H1 (cell line): Measurements from ENCODE around the gene MRPL33. TPM values are rescaled to one million over a fixed set of nuclear protein-coding genes. Genes with fewer than 3 reads are reported as not detected.

Experiments used
- CTCF ChIA-PET: fragments of 300-600 bp; sonication (Branson Sonifier 250); formaldehyde crosslinking; loops from one replicate; lab custom pipeline; 2021; ENCODE audit not compliant: partially characterized antibody; lab: Charles Lee
- POLR2A ChIA-PET: fragments of 300-600 bp; sonication (Branson Sonifier 250); formaldehyde crosslinking; loops from one replicate; lab custom pipeline; 2021; ENCODE audit warnings: inconsistent platforms; ENCODE audit not compliant: partially characterized antibody; lab: Charles Lee
- DNase-seq, 2 experiments: peaks; one replicate each; pipeline versions ENCODE4 v3.0.0 to v3.0.0-alpha.2; 2010 to 2022; ENCODE audit warnings: low spot score in 2 of 2, low read depth in 1 of 2, mixed read lengths in 1 of 2
- FAIRE-seq: peaks from 2 replicates; lab custom pipeline; 2011; peaks lifted over from hg19 to GRCh38; lab: Jason Lieb, UNC
- H2AFZ ChIP-seq: 2 replicates; pipeline ENCODE4 v1.8.1; 2012; ENCODE audit warnings: low read length, inconsistent platforms
- H2AK5ac ChIP-seq: 2 replicates; pipeline ENCODE4 v1.6.1; 2013; ENCODE audit warnings: low read depth, low read length
- H2BK120ac ChIP-seq: replicated peaks from 2 replicates; pipeline ENCODE3; 2013; ENCODE audit warnings: low read depth, low read length, inconsistent platforms
- H2BK12ac ChIP-seq: 2 replicates; pipeline ENCODE4 v1.6.1; 2013; ENCODE audit warnings: low read depth, low read length
- H2BK15ac ChIP-seq: 2 replicates; pipeline ENCODE4 v1.6.1; 2013; ENCODE audit warnings: low read length
- H2BK20ac ChIP-seq: 2 replicates; pipeline ENCODE4 v1.6.1; 2013; ENCODE audit warnings: low read length
- H2BK5ac ChIP-seq: 2 replicates; pipeline ENCODE4 v1.6.1; 2013; ENCODE audit warnings: low read depth, low read length
- H3K14ac ChIP-seq: 2 replicates; pipeline ENCODE4 v1.6.1; 2013; ENCODE audit warnings: inconsistent platforms; ENCODE audit not compliant: insufficient read length
- H3K18ac ChIP-seq: 2 replicates; pipeline ENCODE4 v1.6.1; 2013; ENCODE audit warnings: low read length; ENCODE audit errors: extremely low read depth
- H3K23ac ChIP-seq: 2 replicates; pipeline ENCODE4 v1.6.1; 2013; ENCODE audit warnings: inconsistent platforms; ENCODE audit not compliant: insufficient read length
- H3K23me2 ChIP-seq: 2 replicates; pipeline ENCODE4 v1.6.1; 2013; ENCODE audit warnings: low read depth, low read length
- H3K27ac ChIP-seq: 2 replicates; pipeline ENCODE4 v1.6.1; 2011; ENCODE audit warnings: low read depth, low read length, inconsistent platforms
- H3K27me3 ChIP-seq, 4 experiments: replicated peaks in 1 of 4; 1 replicate in 1 of 4; 2 replicates in 3 of 4; pipeline versions ENCODE4 v1.6.1 to v1.8.1; 2011 to 2013; ENCODE audit warnings: low read length in 3 of 4, mild to moderate bottlenecking in 3 of 4, inconsistent platforms in 2 of 4, mixed read lengths in 2 of 4, moderate library complexity in 1 of 4; ENCODE audit not compliant: control insufficient read depth in 3 of 4, insufficient read depth in 3 of 4; ENCODE audit errors: extremely low read depth in 1 of 4
- H3K36me3 ChIP-seq, 4 experiments: 2 replicates each; pipeline versions ENCODE4 v1.6.1 to v1.8.1; 2011 to 2013; ENCODE audit warnings: mild to moderate bottlenecking in 4 of 4, low read length in 3 of 4, moderate library complexity in 2 of 4, control low read depth in 1 of 4, inconsistent platforms in 1 of 4; ENCODE audit not compliant: insufficient read depth in 4 of 4, control insufficient read depth in 2 of 4
- H3K4ac ChIP-seq: replicated peaks from 2 replicates; pipeline ENCODE3; 2013; ENCODE audit warnings: low read length, low read depth, mixed read lengths, inconsistent platforms; ENCODE audit not compliant: insufficient read length
- H3K4me1 ChIP-seq, 4 experiments: replicated peaks in 1 of 4; 1 replicate in 1 of 4; 2 replicates in 3 of 4; pipeline versions ENCODE4 v1.6.1 to v1.8.1; 2011 to 2013; ENCODE audit warnings: low read length in 3 of 4, inconsistent platforms in 2 of 4, mixed read lengths in 1 of 4; ENCODE audit not compliant: insufficient read depth in 4 of 4, control insufficient read depth in 3 of 4
- H3K4me2 ChIP-seq, 2 experiments: 2 replicates each; pipeline versions ENCODE4 v1.6.1 to v1.8.1; 2011 to 2013; ENCODE audit warnings: low read depth in 2 of 2, low read length in 2 of 2, control low read depth in 1 of 2, inconsistent platforms in 1 of 2, mild to moderate bottlenecking in 1 of 2; ENCODE audit not compliant: insufficient read depth in 1 of 2
- H3K4me3 ChIP-seq, 4 experiments: fragments of 200-600, 300-600 bp in 1 of 4; sonication (generic), shearing (Covaris generic), sonication (Bioruptor Twin) in 1 of 4; 2 replicates each; pipeline versions ENCODE4 v1.5.1 to v1.8.1; 2011 to 2016; ENCODE audit warnings: low read length in 4 of 4, low read depth in 3 of 4, control low read depth in 2 of 4, inconsistent platforms in 2 of 4, mild to moderate bottlenecking in 2 of 4, mixed read lengths in 1 of 4, moderate library complexity in 1 of 4; ENCODE audit not compliant: insufficient read depth in 2 of 4; ENCODE audit errors: extremely low read depth in 1 of 4
- H3K56ac ChIP-seq: replicated peaks from 2 replicates; pipeline ENCODE3; 2013; ENCODE audit warnings: low read depth, mild to moderate bottlenecking, mixed read lengths, low read length, inconsistent platforms; ENCODE audit not compliant: insufficient read length
- H3K79me1 ChIP-seq: 2 replicates; pipeline ENCODE4 v1.6.1; 2013; ENCODE audit warnings: low read depth, low read length, control low read depth
- H3K79me2 ChIP-seq, 2 experiments: 2 replicates each; pipeline versions ENCODE4 v1.6.1 to v1.8.1; 2012 to 2013; ENCODE audit warnings: low read length in 2 of 2, mild to moderate bottlenecking in 2 of 2, inconsistent platforms in 1 of 2; ENCODE audit not compliant: insufficient read depth in 2 of 2, control insufficient read depth in 1 of 2
- H3K9ac ChIP-seq, 4 experiments: replicated peaks in 1 of 4; 1 replicate in 1 of 4; 2 replicates in 3 of 4; pipeline versions ENCODE4 v1.6.1 to v1.8.1; 2011 to 2013; ENCODE audit warnings: low read depth in 3 of 4, low read length in 3 of 4, control low read depth in 2 of 4, mild to moderate bottlenecking in 2 of 4, moderate library complexity in 2 of 4, inconsistent platforms in 1 of 4; ENCODE audit errors: extremely low read depth in 1 of 4
- H3K9me3 ChIP-seq, 2 experiments: 2 replicates each; pipeline versions ENCODE4 v1.6.1 to v1.8.1; 2012 to 2013; ENCODE audit warnings: mild to moderate bottlenecking in 2 of 2, moderate library complexity in 2 of 2, control low read depth in 1 of 2, inconsistent platforms in 1 of 2, low read depth in 1 of 2, low read length in 1 of 2, mixed read lengths in 1 of 2; ENCODE audit not compliant: insufficient read depth in 2 of 2
- H4K20me1 ChIP-seq, 2 experiments: replicated peaks in 1 of 2; 2 replicates each; pipeline versions ENCODE3 to v1.8.1; 2011 to 2013; ENCODE audit warnings: inconsistent platforms in 2 of 2, low read length in 2 of 2, mild to moderate bottlenecking in 1 of 2; ENCODE audit not compliant: insufficient read depth in 2 of 2, control insufficient read depth in 1 of 2
- H4K5ac ChIP-seq: 2 replicates; pipeline ENCODE4 v1.6.1; 2013; ENCODE audit warnings: low read length, low read depth, mixed read lengths, inconsistent platforms; ENCODE audit not compliant: insufficient read length
- H4K8ac ChIP-seq: 2 replicates; pipeline ENCODE4 v1.8.0; 2013; ENCODE audit warnings: mild to moderate bottlenecking, moderate library complexity, low read length, inconsistent platforms; ENCODE audit not compliant: insufficient read depth; ENCODE audit errors: extremely low read depth
- H4K91ac ChIP-seq: replicated peaks from 2 replicates; pipeline ENCODE3; 2013; ENCODE audit warnings: low read length, mixed read lengths, inconsistent platforms; ENCODE audit not compliant: insufficient read length
- CBX8 ChIP-seq: fragments of 300-800, 300-1000 bp; sonication (generic); IDR thresholded peaks from 2 replicates; pipeline ENCODE4 v1.7.1; 2016; ENCODE audit warnings: low read depth, low read length, borderline replicate concordance
- E2F6 ChIP-seq: IDR thresholded peaks from 2 replicates; pipeline ENCODE4 v1.6.1; 2012; ENCODE audit warnings: inconsistent platforms
- EZH2 ChIP-seq: fragments of 200-600 bp; sonication (generic); IDR thresholded peaks from 2 replicates; pipeline ENCODE4 v1.7.1; 2012; ENCODE audit warnings: low read depth, mild to moderate bottlenecking, moderate library complexity, low read length, inconsistent platforms; ENCODE audit not compliant: severe bottlenecking
- GABPA ChIP-seq: IDR thresholded peaks from 2 replicates; pipeline ENCODE4 v1.6.1; 2011; ENCODE audit warnings: mild to moderate bottlenecking, low read length, moderate library complexity, borderline replicate concordance; ENCODE audit not compliant: insufficient read depth
- KDM5A ChIP-seq: fragments of 200-600 bp; IDR thresholded peaks from 2 replicates; pipeline ENCODE4 v1.7.1; 2012; ENCODE audit warnings: mild to moderate bottlenecking, low read length, inconsistent platforms, mixed read lengths
- PHF8 ChIP-seq: fragments of 200-600 bp; sonication (generic); conservative IDR thresholded peaks from 2 replicates; pipeline ENCODE4 v1.7.1; 2012; ENCODE audit warnings: low read depth, mild to moderate bottlenecking, inconsistent platforms, low read length, moderate library complexity
- POLR2A ChIP-seq, 2 experiments: IDR thresholded peaks; 1 replicate in 1 of 2; 2 replicates in 1 of 2; pipeline ENCODE4 v1.6.1; 2011; ENCODE audit warnings: low read depth in 2 of 2, low read length in 2 of 2, mild to moderate bottlenecking in 2 of 2; ENCODE audit errors: control extremely low read depth in 1 of 2
- RAD21 ChIP-seq, 2 experiments: IDR thresholded peaks in 1 of 2; conservative IDR thresholded peaks in 1 of 2; 2 replicates each; pipeline ENCODE4 v1.6.1; 2011; ENCODE audit warnings: low read depth in 2 of 2, low read length in 2 of 2, improper control_type of control experiment in 1 of 2, inconsistent platforms in 1 of 2, mild to moderate bottlenecking in 1 of 2, moderate library complexity in 1 of 2
- RNF2 ChIP-seq: fragments of 200-900, 300-1000 bp; sonication (generic); IDR thresholded peaks from 2 replicates; pipeline ENCODE4 v1.7.1; 2016; ENCODE audit warnings: borderline replicate concordance, low read depth, mild to moderate bottlenecking, antibody characterized with exemption, low read length; ENCODE audit not compliant: poor library complexity, severe bottlenecking; ENCODE audit errors: missing control alignments
- RXRA ChIP-seq: IDR thresholded peaks from 2 replicates; pipeline ENCODE4 v1.6.1; 2011; ENCODE audit warnings: low read depth, mild to moderate bottlenecking, low read length, moderate library complexity; ENCODE audit not compliant: insufficient read depth
- SRF ChIP-seq: IDR thresholded peaks from 2 replicates; pipeline ENCODE4 v1.6.1; 2011; ENCODE audit warnings: mild to moderate bottlenecking, low read depth, low read length, moderate library complexity
- WGBS, 2 experiments: shearing (Covaris generic) in 1 of 2; methylation state at CpG; one replicate each; pipeline versions ENCODE4 v1.1.6 to v1.1.7; 2013 to 2015; ENCODE audit warnings: low lambda C conversion rate in 2 of 2, mixed read lengths in 2 of 2, inconsistent platforms in 1 of 2, low coverage in 1 of 2, missing lambda C conversion rate in 1 of 2; ENCODE audit not compliant: insufficient replicate concordance in 2 of 2, insufficient coverage in 1 of 2, insufficient read length in 1 of 2; ENCODE audit errors: extremely low coverage in 1 of 2, missing lambda C conversion rate in 1 of 2; 5-methylcytosine and 5-hydroxymethylcytosine counted together
- polyA plus RNA-seq, 7 experiments: library from polyadenylated mRNA; depleted of rRNA in 3 of 7; stranded (reverse) in 5 of 7; unstranded in 2 of 7; fragments of >200 nt in 5 of 7; fragments of 200-250 nt in 2 of 7; gene quantifications; 1 replicate in 5 of 7; 2 replicates in 1 of 7; 4 replicates in 1 of 7; pipeline versions ENCODE4 v1.2.1 to v1.2.3, GENCODE V29; 2011 to 2013; ENCODE audit warnings: missing spikeins in 2 of 7, mixed read lengths in 2 of 7
- total RNA-seq: library from RNA; stranded (reverse); fragmentation: NEBNext Ultra II Directional; extraction: Animal tissue kit (Norgen Biotek cat#: 25700); gene quantifications from 2 replicates; pipeline ENCODE4 v1.2.1, GENCODE V29; 2021

The MRPL33 gene
- total and polyA plus RNA-seq, 2 of the 8 experiments (the other 6 are each of a cell fraction or from before 2014, with no cell fraction given) = 24.3 to 62.9 TPM

- Histone ChIP-seq H2AFZ (no peak overlapping the region), H4K91ac (no peak overlapping the region), H2BK120ac (no peak overlapping the region), H2BK12ac (no peak overlapping the region), H4K20me1 (no peaks in the 10 kb centered on the region), H2AK5ac (no peak overlapping the region), H3K27ac (no peak overlapping the region), H2BK5ac (no peak overlapping the region), H3K9me3 (peaks cover 2 to 8% of the 10 kb centered on the region in 2 experiments; a peak in 1 of 4 replicates), H3K4me1 (no peaks in the 10 kb centered on the region; a peak in 1 of 7 replicates), H3K79me2 (no peaks in the 10 kb centered on the region), H3K18ac (no peak overlapping the region), H3K27me3 (no peaks in the 10 kb centered on the region), H3K23me2 (no peaks in the 10 kb centered on the region), H3K14ac (no peak overlapping the region), H4K5ac (no peak overlapping the region), H3K4me3 (no peak overlapping the region), H3K23ac (no peak overlapping the region), H3K56ac (no peak overlapping the region), H2BK15ac (no peak overlapping the region), H3K79me1 (no peaks in the 10 kb centered on the region), H3K36me3 (no peaks in the 10 kb centered on the region), H3K4ac (no peak overlapping the region), H3K9ac (no peak overlapping the region), H3K4me2 (no peak overlapping the region), H2BK20ac (no peak overlapping the region), H4K8ac (no peak overlapping the region)
- CTCF ChIA-PET = interaction anchor here (1.2 kb wide), 1 partner anchor 18 kb away, joined by 3 read pairs; no protein-coding TSS in a partner anchor
- WGBS, 2 experiments = 84% methylated on average over 5 of the region's 5 CpGs; no CpG with 5 or more reads in 1 of the 2 experiments
- no peak for DNase-seq
- POLR2A ChIA-PET = no interaction called here
- no peak for FAIRE-seq
- TF ChIP-seq EZH2 = no peak
- no peak for TF ChIP-seq RXRA
- TF ChIP-seq POLR2A (IDR thresholded peaks at IDR 0.05; ENCODE audit: control extremely low read depth in 1 of 2, low read depth in 2 of 2, low read length in 2 of 2) = no peak
- no peak for TF ChIP-seq CBX8
- TF ChIP-seq RNF2 = no peak
- TF ChIP-seq SRF = no peak
- no peak for TF ChIP-seq KDM5A
- no peak for TF ChIP-seq PHF8
- TF ChIP-seq E2F6 = no peak
- no peak for TF ChIP-seq RAD21 (IDR thresholded peaks at IDR 0.05 in 1 of 2, conservative IDR thresholded peaks at IDR 0.05 in 1 of 2; ENCODE audit: low read depth in 2 of 2, low read length in 2 of 2)
- no peak for TF ChIP-seq GABPA
Observed at GRCh38 chr2:27823135-27823534, 51.6 kb downstream of the MRPL33 start.
